ENCODE data around the gene TPX2. TPM values are rescaled to one million over a fixed set of nuclear protein-coding genes. Genes with fewer than 3 reads are reported as not detected.

Gene TPX2
- total RNA-seq, 4 donors from 2014 or later: 5.9 to 10.2 (median 7.3) TPM

GRCh38 chr20:31774408-31774807, 35.3 kb downstream of the TPX2 start:
- intact Hi-C loops (cut with DNase I; ENCODE audit: low total_unique reads): no loop called here
- 97% methylated on average over 1 of the region's 1 CpG for WGBS, 2 donors
- DNase-seq (ENCODE audit: low spot score in 2 of 2): no peak
- H3K4me3 ChIP-seq (ENCODE audit: low read depth, poor library complexity, severe bottlenecking): no peak overlapping the region
- TF ChIP-seq CTCF (IDR thresholded peaks at IDR 0.05) (no peak), POLR2A (IDR thresholded peaks at IDR 0.05) (no peak)

GRCh38 chr20:31780839-31781238, 41.7 kb downstream of the TPX2 start:
- DNase-seq (ENCODE audit: low spot score in 2 of 2): no peak
- 95 to 98% methylated on average over 2 of the region's 2 CpGs for WGBS, 2 donors
- no peak overlapping the region for H3K4me3 ChIP-seq (ENCODE audit: low read depth, poor library complexity, severe bottlenecking)
- intact Hi-C loops (cut with DNase I; ENCODE audit: low total_unique reads): no loop called here
- TF ChIP-seq POLR2A (IDR thresholded peaks at IDR 0.05) (no peak), CTCF (IDR thresholded peaks at IDR 0.05) (no peak)

GRCh38 chr20:31781945-31782344, 42.9 kb downstream of the TPX2 start:
- intact Hi-C loops (cut with DNase I; ENCODE audit: low total_unique reads): no loop called here

GRCh38 chr20:31784354-31785044, 45.4 kb downstream of the TPX2 start:
- no peak for DNase-seq (ENCODE audit: low spot score in 2 of 2)
- TF ChIP-seq POLR2A (IDR thresholded peaks at IDR 0.05) (no peak), CTCF (IDR thresholded peaks at IDR 0.05) (no peak)
- no peak overlapping the region for H3K4me3 ChIP-seq (ENCODE audit: low read depth, poor library complexity, severe bottlenecking)
- 93 to 96% methylated on average over 7 of the region's 7 CpGs for WGBS, 2 donors
- intact Hi-C loops (cut with DNase I; ENCODE audit: low total_unique reads): no loop called here

More at GRCh38 chr20:31781945-31782344, 42.9 kb downstream of the TPX2 start:
- no peak for DNase-seq (ENCODE audit: low spot score in 2 of 2)
- TF ChIP-seq CTCF (IDR thresholded peaks at IDR 0.05) (no peak), POLR2A (IDR thresholded peaks at IDR 0.05) (no peak)
- H3K4me3 ChIP-seq (ENCODE audit: low read depth, poor library complexity, severe bottlenecking): no peak overlapping the region
- WGBS, 2 donors: 95 to 99% methylated on average over 4 of the region's 4 CpGs

GRCh38 chr20:31785089-31785488, 46.0 kb downstream of the TPX2 start:
- H3K4me3 ChIP-seq (ENCODE audit: low read depth, poor library complexity, severe bottlenecking): no peak overlapping the region
- WGBS, 2 donors: 80 to 82% methylated on average over 3 of the region's 3 CpGs
- TF ChIP-seq CTCF (IDR thresholded peaks at IDR 0.05): no peak
- no peak for DNase-seq (ENCODE audit: low spot score in 2 of 2)
- intact Hi-C loops (cut with DNase I; ENCODE audit: low total_unique reads): no loop called here

GRCh38 chr20:31788578-31788977, 49.5 kb downstream of the TPX2 start:
- H3K4me3 ChIP-seq (ENCODE audit: low read depth, poor library complexity, severe bottlenecking): no peak overlapping the region
- intact Hi-C loops (cut with DNase I; ENCODE audit: low total_unique reads): no loop called here
- no peak for DNase-seq (ENCODE audit: low spot score in 2 of 2)
- TF ChIP-seq POLR2A (IDR thresholded peaks at IDR 0.05) (no peak), CTCF (IDR thresholded peaks at IDR 0.05) (no peak)
- 78 to 80% methylated on average over 3 of the region's 3 CpGs for WGBS, 2 donors

Data from lower leg skin (tissue), 4 donors.